ENCODE data around the gene HMX1.

The HMX1 gene

GRCh38 chr4:8817096-8817812, 54.4 kb downstream of the HMX1 start:
- no peak overlapping the region for H3K27ac ChIP-seq
- no peak for TF ChIP-seq EZH2 (IDR thresholded peaks at IDR 0.05)
- TF ChIP-seq FOXP2 (optimal IDR thresholded peaks at IDR 0.05; ENCODE audit: control extremely low read depth, extremely low read length, insufficient read depth), result no peak
- no peak for TF ChIP-seq POLR2AphosphoS5 (IDR thresholded peaks at IDR 0.05; ENCODE audit: borderline replicate concordance, low read depth, low read length)
- H3K4me3 ChIP-seq, result no peak overlapping the region
- no peaks in the 10 kb centered on the region for H3K36me3 ChIP-seq (ENCODE audit: insufficient read depth, low read length)
- DNase-seq (ENCODE audit: low read depth, low spot score), result no peak
- no peaks in the 10 kb centered on the region for H3K9me3 ChIP-seq (ENCODE audit: low read depth, low read length)
- no peak overlapping the region for H3K9ac ChIP-seq (ENCODE audit: insufficient read length)
